NCI-H2107 treated with DMSO at 0.1 percent for 48 hours (cell line): ENCODE measurements around the gene FOLR1.
"Not testable (repeated sequence)": the region's sequence is repeated elsewhere in the genome, so short reads cannot be mapped to it uniquely, and the experiment has no call there.

Experiments used
- DNase-seq: peaks from one replicate; lab custom pipeline; 2025; ENCODE audit not compliant: unreplicated experiment; lab: John Stamatoyannopoulos, UW

FOLR1 gene

GRCh38 chr11:72191961-72192381 lies at the start of gene FOLR1:
FOLR1 (plus strand) TSS chr11:72192140; CDS start chr11:72192174, 34 bp downstream.
- no peak for DNase-seq

- DNase-seq = not testable (repeated sequence)
These were observed 49.4 kb upstream of the FOLR1 start for GRCh38 chr11:72142543-72142942.

GRCh38 chr11:72144807-72145565 lies 47.0 kb upstream of the FOLR1 start:
- no peak for DNase-seq

- DNase-seq = no peak
These were observed 45.3 kb upstream of the FOLR1 start for GRCh38 chr11:72146625-72147024.

GRCh38 chr11:72150882-72151281 lies 41.1 kb upstream of the FOLR1 start:
- no peak for DNase-seq

GRCh38 chr11:72153874-72154273 lies 38.1 kb upstream of the FOLR1 start:
- not testable (repeated sequence) for DNase-seq

GRCh38 chr11:72154816-72155215 lies 37.1 kb upstream of the FOLR1 start:
- DNase-seq = no peak

- DNase-seq = no peak
These were observed 36.2 kb upstream of the FOLR1 start for GRCh38 chr11:72155751-72156150.

- no peak for DNase-seq
These were observed 34.8 kb upstream of the FOLR1 start for GRCh38 chr11:72157131-72157530.

GRCh38 chr11:72160319-72160718 lies 31.6 kb upstream of the FOLR1 start:
- no peak for DNase-seq

- DNase-seq = no peak
These were observed 28.9 kb upstream of the FOLR1 start for GRCh38 chr11:72162891-72163492.

- DNase-seq = not testable (repeated sequence)
These were observed 27.8 kb upstream of the FOLR1 start for GRCh38 chr11:72164187-72164586.

GRCh38 chr11:72169046-72169555 lies 22.8 kb upstream of the FOLR1 start:
- DNase-seq = not testable (repeated sequence)

GRCh38 chr11:72169754-72170153 lies 22.2 kb upstream of the FOLR1 start:
- DNase-seq = not testable (repeated sequence)

GRCh38 chr11:72172043-72172442 lies 19.9 kb upstream of the FOLR1 start:
- not testable (repeated sequence) for DNase-seq

- no peak for DNase-seq
These were observed 18.6 kb upstream of the FOLR1 start for GRCh38 chr11:72173291-72173690.

GRCh38 chr11:72174302-72175070 lies 17.5 kb upstream of the FOLR1 start:
- no peak for DNase-seq

- no peak for DNase-seq
These were observed 14.3 kb upstream of the FOLR1 start for GRCh38 chr11:72177656-72178055.

GRCh38 chr11:72179049-72179803 lies 12.7 kb upstream of the FOLR1 start:
- no peak for DNase-seq

GRCh38 chr11:72179804-72180396 lies 12.0 kb upstream of the FOLR1 start:
- DNase-seq = no peak
